ENCODE measurements around the gene RPS6KB2. TPM values are rescaled to one million over a fixed set of nuclear protein-coding genes. Genes with fewer than 3 reads are reported as not detected.

Gene RPS6KB2
- total RNA-seq, 4 donors from 2014 or later: 25.6 to 45.0 (median 30.7) TPM

DNA sequence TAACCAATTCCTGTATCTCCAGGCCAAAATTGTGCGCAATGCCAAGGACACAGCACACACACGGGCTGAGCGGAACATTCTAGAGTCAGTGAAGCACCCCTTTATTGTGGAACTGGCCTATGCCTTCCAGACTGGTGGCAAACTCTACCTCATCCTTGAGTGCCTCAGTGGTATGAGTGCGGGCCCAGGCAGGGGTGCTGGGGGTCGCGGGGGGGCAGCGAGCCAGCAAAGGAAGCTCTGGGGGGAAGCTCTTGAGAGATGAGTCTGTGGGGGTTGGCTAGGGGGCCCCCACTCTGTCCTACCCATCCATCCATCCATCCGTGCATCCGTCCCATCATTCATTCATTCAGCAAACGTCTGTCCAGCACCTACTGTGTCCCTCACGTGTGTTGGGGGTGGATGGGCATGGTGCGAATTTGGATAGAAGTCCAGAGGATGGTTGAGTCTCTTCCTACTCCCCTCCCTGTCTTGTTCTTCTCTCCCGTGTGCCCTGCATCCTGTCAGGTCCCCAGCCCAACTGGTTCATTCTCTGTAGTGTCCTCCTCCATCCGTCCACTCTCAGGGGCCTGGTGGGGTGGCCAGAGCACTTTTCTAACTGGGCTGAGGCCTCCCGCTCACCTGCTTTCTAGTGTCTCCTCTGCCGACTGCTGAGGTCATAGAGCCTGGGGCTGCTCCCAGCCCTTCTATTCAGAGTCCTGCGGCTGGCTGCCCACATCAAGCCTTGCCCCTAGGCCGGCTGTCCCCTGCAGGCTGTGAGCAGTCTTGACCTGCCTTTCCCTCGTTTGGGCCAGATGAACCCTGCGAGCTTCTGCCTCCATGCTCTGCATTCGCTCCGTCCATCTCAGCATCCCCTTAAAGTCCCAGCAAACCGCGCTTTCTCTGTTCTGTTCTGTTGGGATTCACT is 3.3 kb downstream of the RPS6KB2 start:
- no peak for DNase-seq
- H3K27ac ChIP-seq: no peak overlapping the region
- H3K9me3 ChIP-seq: no peaks in the 10 kb centered on the region
- no peaks in the 10 kb centered on the region for H3K36me3 ChIP-seq
- TF ChIP-seq POLR2A (IDR thresholded peaks at IDR 0.05): no peak
- TF ChIP-seq, protein P1, sequence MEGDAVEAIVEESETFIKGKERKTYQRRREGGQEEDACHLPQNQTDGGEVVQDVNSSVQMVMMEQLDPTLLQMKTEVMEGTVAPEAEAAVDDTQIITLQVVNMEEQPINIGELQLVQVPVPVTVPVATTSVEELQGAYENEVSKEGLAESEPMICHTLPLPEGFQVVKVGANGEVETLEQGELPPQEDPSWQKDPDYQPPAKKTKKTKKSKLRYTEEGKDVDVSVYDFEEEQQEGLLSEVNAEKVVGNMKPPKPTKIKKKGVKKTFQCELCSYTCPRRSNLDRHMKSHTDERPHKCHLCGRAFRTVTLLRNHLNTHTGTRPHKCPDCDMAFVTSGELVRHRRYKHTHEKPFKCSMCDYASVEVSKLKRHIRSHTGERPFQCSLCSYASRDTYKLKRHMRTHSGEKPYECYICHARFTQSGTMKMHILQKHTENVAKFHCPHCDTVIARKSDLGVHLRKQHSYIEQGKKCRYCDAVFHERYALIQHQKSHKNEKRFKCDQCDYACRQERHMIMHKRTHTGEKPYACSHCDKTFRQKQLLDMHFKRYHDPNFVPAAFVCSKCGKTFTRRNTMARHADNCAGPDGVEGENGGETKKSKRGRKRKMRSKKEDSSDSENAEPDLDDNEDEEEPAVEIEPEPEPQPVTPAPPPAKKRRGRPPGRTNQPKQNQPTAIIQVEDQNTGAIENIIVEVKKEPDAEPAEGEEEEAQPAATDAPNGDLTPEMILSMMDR (IDR thresholded peaks at IDR 0.05): no peak
- peaks cover 0 to 4% of the 10 kb centered on the region in 2 donors for H3K4me1 ChIP-seq
- no peak overlapping the region for H3K4me3 ChIP-seq
- H3K27me3 ChIP-seq: no peaks in the 10 kb centered on the region
- intact Hi-C loops (cut with DNase I; ENCODE audit: low total_unique reads): no loop called here

DNA sequence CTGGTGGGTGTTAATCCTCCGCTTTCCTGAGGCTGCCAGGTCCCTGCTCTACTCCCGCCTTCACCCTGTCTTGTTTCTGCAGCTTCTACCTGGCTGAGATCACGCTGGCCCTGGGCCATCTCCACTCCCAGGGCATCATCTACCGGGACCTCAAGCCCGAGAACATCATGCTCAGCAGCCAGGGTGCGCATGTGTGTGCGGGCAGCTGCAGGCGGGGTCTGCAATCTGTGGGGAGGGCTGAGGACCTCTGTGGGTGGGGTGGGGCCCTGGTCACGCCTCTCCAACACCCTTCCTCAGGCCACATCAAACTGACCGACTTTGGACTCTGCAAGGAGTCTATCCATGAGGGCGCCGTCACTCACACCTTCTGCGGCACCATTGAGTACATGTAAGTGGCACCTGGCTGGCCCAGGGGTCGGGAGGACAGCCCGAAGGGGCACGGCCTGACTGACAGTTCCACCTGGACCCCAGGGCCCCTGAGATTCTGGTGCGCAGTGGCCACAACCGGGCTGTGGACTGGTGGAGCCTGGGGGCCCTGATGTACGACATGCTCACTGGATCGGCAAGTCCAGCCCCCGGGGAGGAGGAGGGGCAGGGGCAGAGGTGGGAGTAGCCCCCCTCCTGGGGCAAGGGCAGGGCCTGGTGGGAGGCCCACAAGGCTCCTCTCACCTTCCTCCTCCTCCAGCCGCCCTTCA is 4.5 kb downstream of the RPS6KB2 start:
- Histone ChIP-seq H3K27me3 (no peaks in the 10 kb centered on the region), H3K9me3 (no peaks in the 10 kb centered on the region), H3K4me1 (peaks cover 0 to 4% of the 10 kb centered on the region in 2 donors), H3K27ac (no peak overlapping the region), H3K36me3 (no peaks in the 10 kb centered on the region), H3K4me3 (no peak overlapping the region)
- TF ChIP-seq, protein P1 (IDR thresholded peaks at IDR 0.05): no peak
- TF ChIP-seq POLR2A (IDR thresholded peaks at IDR 0.05): no peak
- no peak for DNase-seq
- intact Hi-C loops (cut with DNase I; ENCODE audit: low total_unique reads): no loop called here

DNA sequence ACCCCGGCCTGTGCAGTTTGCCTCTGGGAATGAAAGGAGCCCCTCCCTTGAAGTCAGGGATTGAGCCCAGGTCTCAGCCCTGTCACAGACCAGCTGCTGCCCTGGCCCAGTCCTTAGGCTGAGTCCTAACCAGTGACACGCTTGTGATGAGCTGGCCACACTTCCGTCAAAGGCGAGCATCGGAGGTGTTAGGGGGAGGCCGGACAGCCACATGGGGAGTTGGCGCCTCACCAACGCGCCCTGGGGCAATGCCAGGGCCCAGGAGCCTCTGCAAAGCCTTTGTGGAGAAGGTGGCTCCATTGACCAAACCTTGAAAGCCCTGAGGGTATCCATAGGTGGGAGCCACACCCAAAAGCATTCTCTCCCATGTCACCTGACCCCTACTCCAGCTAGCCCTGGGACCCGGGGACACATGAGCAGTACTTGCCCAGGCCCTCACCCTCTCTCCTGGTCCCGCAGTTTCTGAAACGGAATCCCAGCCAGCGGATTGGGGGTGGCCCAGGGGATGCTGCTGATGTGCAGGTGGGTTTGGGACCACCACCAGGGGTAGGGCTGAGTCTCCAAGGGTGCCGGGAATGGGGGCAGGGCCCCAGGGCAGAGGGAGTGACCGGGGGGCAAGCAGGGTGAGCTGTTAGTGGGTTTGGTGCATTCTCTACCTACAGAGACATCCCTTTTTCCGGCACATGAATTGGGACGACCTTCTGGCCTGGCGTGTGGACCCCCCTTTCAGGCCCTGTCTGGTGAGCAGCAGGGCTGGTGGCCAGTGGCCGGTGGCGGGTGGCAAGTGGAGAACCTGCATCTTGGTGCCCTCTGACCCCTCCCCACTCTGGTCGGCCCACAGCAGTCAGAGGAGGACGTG is 5.5 kb downstream of the RPS6KB2 start:
- Histone ChIP-seq H3K4me1 (peaks cover 0 to 4% of the 10 kb centered on the region in 2 donors), H3K4me3 (no peak overlapping the region), H3K9me3 (no peaks in the 10 kb centered on the region), H3K27ac (no peak overlapping the region), H3K27me3 (no peaks in the 10 kb centered on the region), H3K36me3 (no peaks in the 10 kb centered on the region)
- intact Hi-C loops (cut with DNase I; ENCODE audit: low total_unique reads): no loop called here
- no peak for TF ChIP-seq POLR2A (IDR thresholded peaks at IDR 0.05)
- TF ChIP-seq, protein P1 (IDR thresholded peaks at IDR 0.05): no peak
- DNase-seq: no peak

DNA sequence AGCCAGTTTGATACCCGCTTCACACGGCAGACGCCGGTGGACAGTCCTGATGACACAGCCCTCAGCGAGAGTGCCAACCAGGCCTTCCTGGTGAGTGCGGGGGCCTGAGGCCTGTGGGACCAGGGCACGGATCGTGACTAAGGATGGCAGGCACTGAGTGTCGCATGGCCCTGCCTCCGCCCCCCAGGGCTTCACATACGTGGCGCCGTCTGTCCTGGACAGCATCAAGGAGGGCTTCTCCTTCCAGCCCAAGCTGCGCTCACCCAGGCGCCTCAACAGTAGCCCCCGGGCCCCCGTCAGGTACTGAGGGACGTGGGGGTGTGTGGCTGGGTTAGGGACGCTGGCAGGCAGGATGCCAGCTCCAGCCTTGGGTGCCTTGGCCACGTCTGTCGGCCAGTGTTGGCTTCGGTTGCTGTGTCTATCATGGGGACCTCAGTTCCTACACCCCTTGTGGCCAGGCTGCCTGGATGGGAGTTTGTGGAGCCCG is 6.1 kb downstream of the RPS6KB2 start:
- intact Hi-C loops (cut with DNase I; ENCODE audit: low total_unique reads): no loop called here
- Histone ChIP-seq H3K4me1 (peaks cover 0 to 4% of the 10 kb centered on the region in 2 donors), H3K36me3 (no peaks in the 10 kb centered on the region), H3K27ac (no peak overlapping the region), H3K9me3 (no peaks in the 10 kb centered on the region), H3K4me3 (no peak overlapping the region), H3K27me3 (no peaks in the 10 kb centered on the region)
- DNase-seq: no peak
- TF ChIP-seq, protein P1 (IDR thresholded peaks at IDR 0.05): no peak
- no peak for TF ChIP-seq POLR2A (IDR thresholded peaks at IDR 0.05)

Measured in uterus (tissue), 4 donors.